Osteoblast (primary cell): ENCODE measurements around the gene ABHD1. TPM values are rescaled to one million over a fixed set of nuclear protein-coding genes. Genes with fewer than 3 reads are reported as not detected.

Experiments
- DNase-seq: peaks from one replicate; pipeline ENCODE4 v3.0.0; 2011; ENCODE audit warnings: low spot score, mixed read lengths; ENCODE audit not compliant: insufficient read length; ENCODE audit errors: missing footprints
- H2AFZ ChIP-seq: 2 replicates; pipeline ENCODE4 v1.6.0; 2011; ENCODE audit warnings: mild to moderate bottlenecking, low read length
- H3K27ac ChIP-seq: 2 replicates; pipeline ENCODE4 v1.5.1; 2011; ENCODE audit warnings: mild to moderate bottlenecking, low read depth, low read length, moderate library complexity
- H3K27me3 ChIP-seq: 2 replicates; pipeline ENCODE4 v1.6.0; 2012; ENCODE audit warnings: mild to moderate bottlenecking, control low read depth, inconsistent platforms, low read length, moderate library complexity; ENCODE audit not compliant: insufficient read depth
- H3K36me3 ChIP-seq: 2 replicates; pipeline ENCODE4 v1.5.1; 2011; ENCODE audit warnings: mild to moderate bottlenecking, low read length, control low read depth, moderate library complexity; ENCODE audit not compliant: insufficient read depth
- H3K4me1 ChIP-seq: 2 replicates; pipeline ENCODE4 v1.5.1; 2011; ENCODE audit warnings: mild to moderate bottlenecking, low read length, control low read depth, moderate library complexity; ENCODE audit not compliant: insufficient read depth
- H3K4me2 ChIP-seq: 2 replicates; pipeline ENCODE4 v1.6.0; 2011; ENCODE audit warnings: mild to moderate bottlenecking, low read length; ENCODE audit not compliant: insufficient read depth
- H3K4me3 ChIP-seq: fragments of 200-600 bp; sonication (generic); 3 replicates; pipeline ENCODE4 v1.5.1; 2012; ENCODE audit warnings: mild to moderate bottlenecking, low read length, inconsistent platforms; ENCODE audit not compliant: insufficient read depth
- H3K79me2 ChIP-seq: 2 replicates; pipeline ENCODE4 v1.6.0; 2012; ENCODE audit warnings: mild to moderate bottlenecking, low read length, control low read depth, inconsistent platforms; ENCODE audit not compliant: insufficient read depth
- H3K9me3 ChIP-seq: 2 replicates; pipeline ENCODE4 v1.5.1; 2011; ENCODE audit warnings: low read depth, low read length, control low read depth
- H4K20me1 ChIP-seq: 2 replicates; pipeline ENCODE4 v1.6.0; 2012; ENCODE audit warnings: mild to moderate bottlenecking, low read length, control low read depth; ENCODE audit not compliant: insufficient read depth
- CTCF ChIP-seq: IDR thresholded peaks from 2 replicates; pipeline ENCODE4 v1.5.1; 2011; ENCODE audit warnings: mild to moderate bottlenecking, low read depth, low read length, moderate library complexity; ENCODE audit errors: extremely low read depth
- total RNA-seq: library from RNA; depleted of rRNA; stranded (reverse); fragments of >200 nt; gene quantifications from 2 replicates; pipeline ENCODE4 v1.2.3, GENCODE V29; 2012

ABHD1 gene
- total RNA-seq, 1 donor, result under 0.01 TPM

GRCh38 chr2:27139310-27139709, 15.7 kb downstream of the ABHD1 start, which contains the start of gene PRR30:
Gene PRR30 (minus strand): TSS chr2:27139410. CDS start chr2:27138329, 1,081 bp downstream.
- Histone ChIP-seq H3K27ac (no peak within 1 kb of the TSS), H3K27me3 (peaks cover 18% of the 10 kb centered on the region), H3K4me3 (no peak within 1 kb of the TSS), H3K9me3 (no peaks in the 10 kb centered on the region), H3K4me2 (no peak within 1 kb of the TSS), H3K36me3 (no peaks in the 10 kb centered on the region), H3K4me1 (no peaks in the 10 kb centered on the region), H2AFZ (no peak within 1 kb of the TSS), H3K79me2 (peaks cover 1% of the 10 kb centered on the region), H4K20me1 (no peaks in the 10 kb centered on the region)
- DNase-seq, result no peak
- TF ChIP-seq CTCF, result no peak

GRCh38 chr2:27143285-27143684, 19.7 kb downstream of the ABHD1 start:
- H3K79me2 ChIP-seq, result no peaks in the 10 kb centered on the region
- H3K4me1 ChIP-seq, result no peaks in the 10 kb centered on the region
- no peak overlapping the region for H3K4me2 ChIP-seq
- peaks cover 18% of the 10 kb centered on the region for H3K27me3 ChIP-seq
- H3K4me3 ChIP-seq, result no peak overlapping the region
- no peaks in the 10 kb centered on the region for H3K36me3 ChIP-seq
- no peak overlapping the region for H2AFZ ChIP-seq
- H3K9me3 ChIP-seq, result no peaks in the 10 kb centered on the region
- H4K20me1 ChIP-seq, result no peaks in the 10 kb centered on the region
- no peak for TF ChIP-seq CTCF
- no peak overlapping the region for H3K27ac ChIP-seq
- no peak for DNase-seq

GRCh38 chr2:27145682-27146081, 22.1 kb downstream of the ABHD1 start:
- Histone ChIP-seq H3K4me1 (no peaks in the 10 kb centered on the region), H3K4me2 (no peak overlapping the region), H3K27ac (no peak overlapping the region), H3K27me3 (peaks cover 10% of the 10 kb centered on the region), H3K4me3 (no peak overlapping the region), H2AFZ (no peak overlapping the region), H3K36me3 (no peaks in the 10 kb centered on the region), H4K20me1 (no peaks in the 10 kb centered on the region), H3K9me3 (no peaks in the 10 kb centered on the region), H3K79me2 (no peaks in the 10 kb centered on the region)
- no peak for TF ChIP-seq CTCF
- no peak for DNase-seq

GRCh38 chr2:27147935-27148334, 24.3 kb downstream of the ABHD1 start:
- Histone ChIP-seq H3K27me3 (peaks cover 9% of the 10 kb centered on the region), H3K4me2 (no peak overlapping the region), H3K36me3 (no peaks in the 10 kb centered on the region), H4K20me1 (no peaks in the 10 kb centered on the region), H3K4me3 (no peak overlapping the region), H3K27ac (no peak overlapping the region), H3K4me1 (no peaks in the 10 kb centered on the region), H2AFZ (no peak overlapping the region), H3K79me2 (no peaks in the 10 kb centered on the region), H3K9me3 (no peaks in the 10 kb centered on the region)
- no peak for DNase-seq
- TF ChIP-seq CTCF, result no peak
